LNCaP clone FGC (cell line): Measurements from ENCODE around the gene ABHD12B.

Experiments
- DNase-seq: peaks from one replicate; pipeline ENCODE4 v3.0.0-alpha.2; 2011; ENCODE audit warnings: low read depth
- H3K4me3 ChIP-seq: 2 replicates; pipeline ENCODE4 v1.5.1; 2011; ENCODE audit warnings: mild to moderate bottlenecking, low read depth, low read length, control low read depth
- CTCF ChIP-seq: IDR thresholded peaks from 2 replicates; pipeline ENCODE4 v1.5.1; 2012; ENCODE audit warnings: mild to moderate bottlenecking; ENCODE audit not compliant: control insufficient read depth, insufficient read depth; ENCODE audit errors: extremely low read depth

The ABHD12B gene

GRCh38 chr14:50871914-50872732 is at the start of gene ABHD12B:
TSS of gene ABHD12B (plus strand) at chr14:50872053. CDS start at chr14:50872175, 122 bp downstream.
- no peak for TF ChIP-seq CTCF
- no peak for DNase-seq
- no peak within 1 kb of the TSS for H3K4me3 ChIP-seq

DNA sequence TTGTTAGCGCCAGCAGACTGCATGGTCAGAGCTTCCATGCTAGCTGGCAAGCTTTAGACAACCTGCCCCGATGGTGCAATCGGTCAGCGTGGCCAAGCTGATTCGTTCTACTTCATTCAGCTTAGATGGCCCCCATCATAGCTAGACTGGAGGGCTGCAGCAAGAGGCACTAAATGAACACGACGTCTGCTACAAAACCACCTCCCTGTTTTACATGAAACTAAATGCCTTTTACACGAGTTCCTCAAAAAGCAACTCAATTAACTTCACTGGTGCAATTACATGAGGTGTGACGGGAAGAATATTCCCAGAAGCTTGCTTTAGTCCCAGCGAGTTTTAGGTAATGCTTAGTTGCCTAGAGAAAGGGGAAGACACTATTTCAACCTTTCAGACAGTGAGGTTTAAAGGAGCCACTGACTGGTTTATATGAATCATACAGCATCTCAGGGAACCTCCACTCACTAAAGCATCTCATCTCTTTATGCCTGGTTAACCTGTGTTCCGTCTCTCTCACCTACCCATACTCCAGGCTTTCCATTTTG is 49.3 kb upstream of the ABHD12B start:
- TF ChIP-seq CTCF = no peak
- H3K4me3 ChIP-seq = no peak overlapping the region
- DNase-seq = no peak

DNA sequence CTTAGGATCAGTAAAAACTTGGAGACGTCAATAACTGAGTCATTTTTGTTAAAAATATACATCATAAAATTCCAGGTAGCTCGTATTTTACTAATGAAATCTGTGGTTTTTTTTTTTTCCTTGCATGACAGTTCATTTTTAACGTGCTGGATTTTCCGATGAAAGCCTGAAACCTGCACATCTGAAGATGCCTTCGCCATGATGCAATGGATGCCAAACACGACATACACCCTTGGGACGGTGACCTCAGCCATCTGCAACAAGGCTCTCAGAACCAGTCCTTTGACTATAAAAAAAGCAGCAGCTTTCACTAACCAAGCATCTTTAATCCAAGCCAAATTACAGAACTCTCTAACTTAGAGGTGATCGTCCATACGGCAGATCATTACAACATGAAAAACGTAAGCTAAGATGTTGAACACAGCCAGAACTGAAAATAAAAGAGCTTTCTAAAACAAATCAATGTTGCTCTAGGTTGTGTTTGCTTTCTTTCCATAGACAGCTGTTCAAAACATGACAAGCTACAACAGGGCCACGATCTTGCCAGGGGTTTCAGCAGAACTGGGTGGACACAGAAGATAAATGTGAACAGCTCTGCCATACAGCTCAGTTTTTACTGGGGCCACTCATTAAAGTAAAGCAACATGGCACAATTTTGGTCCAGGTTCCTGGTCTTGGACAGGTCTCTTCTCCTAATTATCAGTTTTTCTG is 48.6 kb upstream of the ABHD12B start:
- no peak for DNase-seq
- H3K4me3 ChIP-seq = no peak overlapping the region
- no peak for TF ChIP-seq CTCF

GRCh38 chr14:50823762-50824636 is 47.9 kb upstream of the ABHD12B start:
- no peak for TF ChIP-seq CTCF
- DNase-seq = no peak
- H3K4me3 ChIP-seq = no peak overlapping the region

DNA sequence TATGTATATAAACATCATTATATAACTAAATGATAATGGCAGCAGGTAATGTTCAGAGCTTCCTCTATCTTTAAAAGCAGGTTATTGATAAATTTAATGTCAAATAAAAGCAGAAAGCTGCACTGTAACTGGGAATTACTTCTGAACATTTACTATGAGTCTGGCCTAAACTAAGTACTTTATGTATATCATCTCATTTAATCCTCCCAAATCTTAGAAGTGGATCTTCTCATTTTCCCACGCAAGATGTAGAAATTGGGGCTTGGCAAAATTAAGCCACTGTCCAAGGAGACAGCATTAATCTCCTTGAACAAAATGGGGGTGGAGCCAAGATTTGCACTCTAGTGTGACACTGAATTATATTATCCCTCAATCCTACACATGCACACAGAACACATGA is 46.5 kb upstream of the ABHD12B start:
- H3K4me3 ChIP-seq = no peak overlapping the region
- no peak for DNase-seq
- no peak for TF ChIP-seq CTCF

DNA sequence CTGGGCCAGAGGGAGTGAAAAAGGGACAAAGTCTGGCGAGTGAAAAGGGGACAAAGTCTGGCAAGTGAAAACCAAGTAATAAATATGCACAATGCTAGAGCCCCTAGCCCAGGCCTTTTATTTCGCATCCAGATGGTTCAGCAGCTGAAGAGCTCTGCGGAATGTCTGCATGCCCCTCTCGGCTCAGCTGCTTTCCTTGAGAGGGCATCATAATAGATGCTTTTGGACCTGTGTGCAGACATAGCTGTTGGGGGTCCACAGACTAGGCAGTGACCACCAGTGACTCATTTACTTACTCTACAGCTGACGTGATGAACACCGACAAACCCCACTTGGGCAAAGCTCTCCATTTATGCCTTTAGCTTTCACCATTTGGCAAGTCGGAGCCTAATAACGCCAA is 45.2 kb upstream of the ABHD12B start:
- TF ChIP-seq CTCF = no peak
- H3K4me3 ChIP-seq = no peak overlapping the region
- DNase-seq = no peak
